H1 (cell line): ENCODE data around the gene EGF. TPM values are rescaled to one million over a fixed set of nuclear protein-coding genes. Genes with fewer than 3 reads are reported as not detected.

Source experiments
- CTCF ChIA-PET: fragments of 300-600 bp; sonication (Branson Sonifier 250); formaldehyde crosslinking; loops from one replicate; lab custom pipeline; 2021; ENCODE audit not compliant: partially characterized antibody; lab: Charles Lee
- POLR2A ChIA-PET: fragments of 300-600 bp; sonication (Branson Sonifier 250); formaldehyde crosslinking; loops from one replicate; lab custom pipeline; 2021; ENCODE audit warnings: inconsistent platforms; ENCODE audit not compliant: partially characterized antibody; lab: Charles Lee
- DNase-seq, 2 experiments: peaks; one replicate each; pipeline versions ENCODE4 v3.0.0 to v3.0.0-alpha.2; 2010 to 2022; ENCODE audit warnings: low spot score in 2 of 2, low read depth in 1 of 2, mixed read lengths in 1 of 2
- FAIRE-seq: peaks from 2 replicates; lab custom pipeline; 2011; peaks lifted over from hg19 to GRCh38; lab: Jason Lieb, UNC
- H2AFZ ChIP-seq: 2 replicates; pipeline ENCODE4 v1.8.1; 2012; ENCODE audit warnings: low read length, inconsistent platforms
- H2AK5ac ChIP-seq: 2 replicates; pipeline ENCODE4 v1.6.1; 2013; ENCODE audit warnings: low read depth, low read length
- H2BK120ac ChIP-seq: replicated peaks from 2 replicates; pipeline ENCODE3; 2013; ENCODE audit warnings: low read depth, low read length, inconsistent platforms
- H2BK12ac ChIP-seq: 2 replicates; pipeline ENCODE4 v1.6.1; 2013; ENCODE audit warnings: low read depth, low read length
- H2BK15ac ChIP-seq: 2 replicates; pipeline ENCODE4 v1.6.1; 2013; ENCODE audit warnings: low read length
- H2BK20ac ChIP-seq: 2 replicates; pipeline ENCODE4 v1.6.1; 2013; ENCODE audit warnings: low read length
- H2BK5ac ChIP-seq: 2 replicates; pipeline ENCODE4 v1.6.1; 2013; ENCODE audit warnings: low read depth, low read length
- H3K14ac ChIP-seq: 2 replicates; pipeline ENCODE4 v1.6.1; 2013; ENCODE audit warnings: inconsistent platforms; ENCODE audit not compliant: insufficient read length
- H3K18ac ChIP-seq: 2 replicates; pipeline ENCODE4 v1.6.1; 2013; ENCODE audit warnings: low read length; ENCODE audit errors: extremely low read depth
- H3K23ac ChIP-seq: 2 replicates; pipeline ENCODE4 v1.6.1; 2013; ENCODE audit warnings: inconsistent platforms; ENCODE audit not compliant: insufficient read length
- H3K23me2 ChIP-seq: 2 replicates; pipeline ENCODE4 v1.6.1; 2013; ENCODE audit warnings: low read depth, low read length
- H3K27ac ChIP-seq: 2 replicates; pipeline ENCODE4 v1.6.1; 2011; ENCODE audit warnings: low read depth, low read length, inconsistent platforms
- H3K27me3 ChIP-seq, 4 experiments: replicated peaks in 1 of 4; 1 replicate in 1 of 4; 2 replicates in 3 of 4; pipeline versions ENCODE4 v1.6.1 to v1.8.1; 2011 to 2013; ENCODE audit warnings: low read length in 3 of 4, mild to moderate bottlenecking in 3 of 4, inconsistent platforms in 2 of 4, mixed read lengths in 2 of 4, moderate library complexity in 1 of 4; ENCODE audit not compliant: control insufficient read depth in 3 of 4, insufficient read depth in 3 of 4; ENCODE audit errors: extremely low read depth in 1 of 4
- H3K36me3 ChIP-seq, 4 experiments: 2 replicates each; pipeline versions ENCODE4 v1.6.1 to v1.8.1; 2011 to 2013; ENCODE audit warnings: mild to moderate bottlenecking in 4 of 4, low read length in 3 of 4, moderate library complexity in 2 of 4, control low read depth in 1 of 4, inconsistent platforms in 1 of 4; ENCODE audit not compliant: insufficient read depth in 4 of 4, control insufficient read depth in 2 of 4
- H3K4ac ChIP-seq: replicated peaks from 2 replicates; pipeline ENCODE3; 2013; ENCODE audit warnings: low read length, low read depth, mixed read lengths, inconsistent platforms; ENCODE audit not compliant: insufficient read length
- H3K4me1 ChIP-seq, 4 experiments: replicated peaks in 1 of 4; 1 replicate in 1 of 4; 2 replicates in 3 of 4; pipeline versions ENCODE4 v1.6.1 to v1.8.1; 2011 to 2013; ENCODE audit warnings: low read length in 3 of 4, inconsistent platforms in 2 of 4, mixed read lengths in 1 of 4; ENCODE audit not compliant: insufficient read depth in 4 of 4, control insufficient read depth in 3 of 4
- H3K4me2 ChIP-seq, 2 experiments: 2 replicates each; pipeline versions ENCODE4 v1.6.1 to v1.8.1; 2011 to 2013; ENCODE audit warnings: low read depth in 2 of 2, low read length in 2 of 2, control low read depth in 1 of 2, inconsistent platforms in 1 of 2, mild to moderate bottlenecking in 1 of 2; ENCODE audit not compliant: insufficient read depth in 1 of 2
- H3K4me3 ChIP-seq, 4 experiments: fragments of 200-600, 300-600 bp in 1 of 4; sonication (generic), shearing (Covaris generic), sonication (Bioruptor Twin) in 1 of 4; 2 replicates each; pipeline versions ENCODE4 v1.5.1 to v1.8.1; 2011 to 2016; ENCODE audit warnings: low read length in 4 of 4, low read depth in 3 of 4, control low read depth in 2 of 4, inconsistent platforms in 2 of 4, mild to moderate bottlenecking in 2 of 4, mixed read lengths in 1 of 4, moderate library complexity in 1 of 4; ENCODE audit not compliant: insufficient read depth in 2 of 4; ENCODE audit errors: extremely low read depth in 1 of 4
- H3K56ac ChIP-seq: replicated peaks from 2 replicates; pipeline ENCODE3; 2013; ENCODE audit warnings: low read depth, mild to moderate bottlenecking, mixed read lengths, low read length, inconsistent platforms; ENCODE audit not compliant: insufficient read length
- H3K79me1 ChIP-seq: 2 replicates; pipeline ENCODE4 v1.6.1; 2013; ENCODE audit warnings: low read depth, low read length, control low read depth
- H3K79me2 ChIP-seq, 2 experiments: 2 replicates each; pipeline versions ENCODE4 v1.6.1 to v1.8.1; 2012 to 2013; ENCODE audit warnings: low read length in 2 of 2, mild to moderate bottlenecking in 2 of 2, inconsistent platforms in 1 of 2; ENCODE audit not compliant: insufficient read depth in 2 of 2, control insufficient read depth in 1 of 2
- H3K9ac ChIP-seq, 4 experiments: replicated peaks in 1 of 4; 1 replicate in 1 of 4; 2 replicates in 3 of 4; pipeline versions ENCODE4 v1.6.1 to v1.8.1; 2011 to 2013; ENCODE audit warnings: low read depth in 3 of 4, low read length in 3 of 4, control low read depth in 2 of 4, mild to moderate bottlenecking in 2 of 4, moderate library complexity in 2 of 4, inconsistent platforms in 1 of 4; ENCODE audit errors: extremely low read depth in 1 of 4
- H3K9me3 ChIP-seq, 2 experiments: 2 replicates each; pipeline versions ENCODE4 v1.6.1 to v1.8.1; 2012 to 2013; ENCODE audit warnings: mild to moderate bottlenecking in 2 of 2, moderate library complexity in 2 of 2, control low read depth in 1 of 2, inconsistent platforms in 1 of 2, low read depth in 1 of 2, low read length in 1 of 2, mixed read lengths in 1 of 2; ENCODE audit not compliant: insufficient read depth in 2 of 2
- H4K20me1 ChIP-seq, 2 experiments: replicated peaks in 1 of 2; 2 replicates each; pipeline versions ENCODE3 to v1.8.1; 2011 to 2013; ENCODE audit warnings: inconsistent platforms in 2 of 2, low read length in 2 of 2, mild to moderate bottlenecking in 1 of 2; ENCODE audit not compliant: insufficient read depth in 2 of 2, control insufficient read depth in 1 of 2
- H4K5ac ChIP-seq: 2 replicates; pipeline ENCODE4 v1.6.1; 2013; ENCODE audit warnings: low read length, low read depth, mixed read lengths, inconsistent platforms; ENCODE audit not compliant: insufficient read length
- H4K8ac ChIP-seq: 2 replicates; pipeline ENCODE4 v1.8.0; 2013; ENCODE audit warnings: mild to moderate bottlenecking, moderate library complexity, low read length, inconsistent platforms; ENCODE audit not compliant: insufficient read depth; ENCODE audit errors: extremely low read depth
- H4K91ac ChIP-seq: replicated peaks from 2 replicates; pipeline ENCODE3; 2013; ENCODE audit warnings: low read length, mixed read lengths, inconsistent platforms; ENCODE audit not compliant: insufficient read length
- BCL11A ChIP-seq, 2 experiments: IDR thresholded peaks; one replicate each; pipeline ENCODE4 v1.6.1; 2011; ENCODE audit warnings: low read depth in 2 of 2, low read length in 2 of 2, mild to moderate bottlenecking in 2 of 2
- CBX5 ChIP-seq: fragments of 300-800, 300-1000 bp; sonication (generic); IDR thresholded peaks from 2 replicates; pipeline ENCODE4 v1.7.1; 2016; ENCODE audit warnings: antibody characterized with exemption, low read length, low read depth
- CHD1 ChIP-seq: IDR thresholded peaks from 2 replicates; pipeline ENCODE4 v1.6.1; 2012; ENCODE audit warnings: low read depth, low read length, improper control_type of control experiment
- JUN ChIP-seq: IDR thresholded peaks from 2 replicates; pipeline ENCODE4 v1.6.1; 2011; ENCODE audit warnings: low read depth, mild to moderate bottlenecking, improper control_type of control experiment, low read length
- MAFK ChIP-seq: IDR thresholded peaks from 2 replicates; pipeline ENCODE4 v1.6.1; 2012; ENCODE audit warnings: low read depth, mild to moderate bottlenecking, improper control_type of control experiment, low read length
- SIN3A ChIP-seq, 2 experiments: IDR thresholded peaks in 1 of 2; conservative IDR thresholded peaks in 1 of 2; 2 replicates each; pipeline ENCODE4 v1.6.1; 2011 to 2012; ENCODE audit warnings: low read length in 2 of 2, improper control_type of control experiment in 1 of 2, low read depth in 1 of 2, mild to moderate bottlenecking in 1 of 2
- SP1 ChIP-seq: IDR thresholded peaks from 2 replicates; pipeline ENCODE4 v1.6.1; 2011; ENCODE audit warnings: low read depth, low read length
- WGBS, 2 experiments: shearing (Covaris generic) in 1 of 2; methylation state at CpG; one replicate each; pipeline versions ENCODE4 v1.1.6 to v1.1.7; 2013 to 2015; ENCODE audit warnings: low lambda C conversion rate in 2 of 2, mixed read lengths in 2 of 2, inconsistent platforms in 1 of 2, low coverage in 1 of 2, missing lambda C conversion rate in 1 of 2; ENCODE audit not compliant: insufficient replicate concordance in 2 of 2, insufficient coverage in 1 of 2, insufficient read length in 1 of 2; ENCODE audit errors: extremely low coverage in 1 of 2, missing lambda C conversion rate in 1 of 2; 5-methylcytosine and 5-hydroxymethylcytosine counted together
- polyA plus RNA-seq, 7 experiments: library from polyadenylated mRNA; depleted of rRNA in 3 of 7; stranded (reverse) in 5 of 7; unstranded in 2 of 7; fragments of >200 nt in 5 of 7; fragments of 200-250 nt in 2 of 7; gene quantifications; 1 replicate in 5 of 7; 2 replicates in 1 of 7; 4 replicates in 1 of 7; pipeline versions ENCODE4 v1.2.1 to v1.2.3, GENCODE V29; 2011 to 2013; ENCODE audit warnings: missing spikeins in 2 of 7, mixed read lengths in 2 of 7
- total RNA-seq: library from RNA; stranded (reverse); fragmentation: NEBNext Ultra II Directional; extraction: Animal tissue kit (Norgen Biotek cat#: 25700); gene quantifications from 2 replicates; pipeline ENCODE4 v1.2.1, GENCODE V29; 2021
- TF ChIP-seq, protein P1 (sequence below): IDR thresholded peaks from 2 replicates; pipeline ENCODE4 v1.6.1; 2011; ENCODE audit warnings: low read depth, mild to moderate bottlenecking, low read length; ENCODE audit not compliant: insufficient read depth

The EGF gene
- total and polyA plus RNA-seq, 2 of the 8 experiments (the other 6 are each of a cell fraction or from before 2014, with no cell fraction given), result 1.5 to 2.6 TPM

DNA sequence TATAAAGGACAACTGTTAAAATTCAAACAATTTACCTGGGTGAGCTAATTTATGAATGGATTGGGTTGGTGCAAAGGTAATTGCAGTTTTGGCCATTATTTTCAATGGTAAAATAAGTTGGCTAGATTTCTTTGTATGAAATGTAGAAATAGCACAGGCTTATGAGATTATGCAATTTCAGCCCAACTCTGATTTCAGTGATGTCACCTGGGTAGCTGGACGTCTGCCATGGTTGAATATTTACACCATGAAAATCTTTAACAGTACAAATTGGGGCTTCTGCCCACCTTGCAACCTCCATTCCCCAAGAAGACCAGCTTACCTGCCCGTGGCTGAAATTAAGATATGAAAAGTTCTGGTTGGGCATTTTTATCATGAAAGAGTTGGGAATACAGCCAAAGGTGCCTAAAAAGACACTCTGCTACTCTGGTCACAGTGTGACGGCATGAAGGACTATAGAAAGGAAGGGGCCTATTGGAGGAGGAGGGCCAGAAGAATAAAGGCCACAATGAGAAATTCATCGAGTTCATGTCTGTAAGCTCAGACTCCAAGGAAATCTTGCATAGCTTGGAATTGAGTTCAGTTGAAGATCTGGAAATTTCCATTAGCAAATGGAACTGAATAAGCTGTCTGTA lies 29.7 kb downstream of the EGF start:
- TF ChIP-seq BCL11A (IDR thresholded peaks at IDR 0.05; ENCODE audit: low read depth in 2 of 2, low read length in 2 of 2) (no peak), JUN (no peak), SP1 (no peak), CBX5 (no peak), CHD1 (no peak), SIN3A (conservative IDR thresholded peaks at IDR 0.05 in 1 of 2, IDR thresholded peaks at IDR 0.05 in 1 of 2; ENCODE audit: low read depth in 1 of 2, low read length in 2 of 2) (no peak), MAFK (no peak)
- TF ChIP-seq, protein P1, sequence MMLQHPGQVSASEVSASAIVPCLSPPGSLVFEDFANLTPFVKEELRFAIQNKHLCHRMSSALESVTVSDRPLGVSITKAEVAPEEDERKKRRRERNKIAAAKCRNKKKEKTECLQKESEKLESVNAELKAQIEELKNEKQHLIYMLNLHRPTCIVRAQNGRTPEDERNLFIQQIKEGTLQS, result no peak
- Histone ChIP-seq H3K18ac (no peak overlapping the region), H2BK12ac (no peak overlapping the region), H3K27ac (no peak overlapping the region), H3K23me2 (no peaks in the 10 kb centered on the region), H3K9ac (no peak overlapping the region), H2BK20ac (no peak overlapping the region), H3K4me1 (no peaks in the 10 kb centered on the region), H3K56ac (no peak overlapping the region), H2BK120ac (no peak overlapping the region), H4K5ac (no peak overlapping the region), H3K9me3 (no peaks in the 10 kb centered on the region), H3K36me3 (no peaks in the 10 kb centered on the region), H3K4me3 (no peak overlapping the region), H3K79me2 (no peaks in the 10 kb centered on the region), H4K8ac (no peak overlapping the region), H3K4ac (no peak overlapping the region), H3K14ac (no peak overlapping the region), H3K4me2 (no peak overlapping the region), H2AFZ (no peak overlapping the region), H2BK5ac (no peak overlapping the region), H2BK15ac (no peak overlapping the region), H4K91ac (no peak overlapping the region), H4K20me1 (no peaks in the 10 kb centered on the region), H2AK5ac (no peak overlapping the region), H3K23ac (no peak overlapping the region), H3K27me3 (no peaks in the 10 kb centered on the region), H3K79me1 (no peaks in the 10 kb centered on the region)
- no peak for DNase-seq
- no peak for FAIRE-seq
- 86% methylated on average over 4 of the region's 4 CpGs; no CpG with 5 or more reads in 1 of the 2 experiments for WGBS, 2 experiments
- ChIA-PET POLR2A (interaction anchor here (0.5 to 0.6 kb wide), 2 partner anchors 332 to 405 kb away, joined by 3 read pairs; no protein-coding TSS in a partner anchor), CTCF (interaction anchor here (0.5 to 1.5 kb wide), 4 partner anchors 13 to 1596 kb away, joined by 3 to 4 read pairs (median 3); no protein-coding TSS in a partner anchor)
